Skin epidermis (tissue), 12 donors: ENCODE data around the gene KIAA1328.
"Not testable (repeated sequence)": the region's sequence is repeated elsewhere in the genome, so short reads cannot be mapped to it uniquely, and the experiment has no call there.

Experiments used
- H3K27ac ChIP-seq, 21 experiments: fragments of 200-600 bp; sonication (generic) in 11 of 21; one replicate each; pipeline ENCODE4 v1.5.0; 2020; ENCODE audit warnings: mild to moderate bottlenecking in 3 of 21, inconsistent platforms in 2 of 21, moderate library complexity in 2 of 21
- H3K4me3 ChIP-seq, 7 experiments: fragments of 200-600 bp; sonication (generic) in 2 of 7; one replicate each; pipeline ENCODE4 v1.5.0; 2020; ENCODE audit warnings: inconsistent platforms in 2 of 7, mild to moderate bottlenecking in 2 of 7, moderate library complexity in 1 of 7

KIAA1328 gene

GRCh38 chr18:37084912-37085311 lies 256.0 kb downstream of the KIAA1328 start:
- Histone ChIP-seq H3K27ac (no peak overlapping the region), H3K4me3 (no peak overlapping the region)

GRCh38 chr18:37085362-37085761 lies 256.4 kb downstream of the KIAA1328 start:
- Histone ChIP-seq H3K4me3 (no peak overlapping the region), H3K27ac (no peak overlapping the region)

- Histone ChIP-seq H3K27ac (no peak overlapping the region), H3K4me3 (no peak overlapping the region)
Measured at GRCh38 chr18:37107748-37108522, 279.0 kb downstream of the KIAA1328 start.

GRCh38 chr18:37122877-37123276 lies 293.9 kb downstream of the KIAA1328 start:
- H3K27ac ChIP-seq, result no peak overlapping the region
- no peak overlapping the region for H3K4me3 ChIP-seq

- Histone ChIP-seq H3K4me3 (no peak overlapping the region), H3K27ac (no peak overlapping the region)
Measured at GRCh38 chr18:37124516-37124915, 295.6 kb downstream of the KIAA1328 start.

GRCh38 chr18:37135177-37135576 lies 306.2 kb downstream of the KIAA1328 start:
- Histone ChIP-seq H3K4me3 (no peak overlapping the region), H3K27ac (no peak overlapping the region)

GRCh38 chr18:37138456-37138855 lies 309.5 kb downstream of the KIAA1328 start:
- no peak overlapping the region for H3K4me3 ChIP-seq
- no peak overlapping the region for H3K27ac ChIP-seq

- no peak overlapping the region for H3K4me3 ChIP-seq
- no peak overlapping the region for H3K27ac ChIP-seq
Measured at GRCh38 chr18:37139876-37140275, 310.9 kb downstream of the KIAA1328 start.

- Histone ChIP-seq H3K4me3 (no peak overlapping the region), H3K27ac (no peak overlapping the region)
Measured at GRCh38 chr18:37144921-37145320, 316.0 kb downstream of the KIAA1328 start.

- Histone ChIP-seq H3K4me3 (no peak overlapping the region), H3K27ac (no peak overlapping the region)
Measured at GRCh38 chr18:37156330-37156942, 327.5 kb downstream of the KIAA1328 start.

GRCh38 chr18:37160038-37160820 lies 331.3 kb downstream of the KIAA1328 start:
- no peak overlapping the region for H3K27ac ChIP-seq
- H3K4me3 ChIP-seq, result no peak overlapping the region

GRCh38 chr18:37161491-37161890 lies 332.6 kb downstream of the KIAA1328 start:
- Histone ChIP-seq H3K27ac (no peak overlapping the region), H3K4me3 (no peak overlapping the region)

GRCh38 chr18:37162551-37162950 lies 333.6 kb downstream of the KIAA1328 start:
- Histone ChIP-seq H3K4me3 (no peak overlapping the region), H3K27ac (no peak overlapping the region)

GRCh38 chr18:37163119-37163518 lies 334.2 kb downstream of the KIAA1328 start:
- Histone ChIP-seq H3K27ac (no peak overlapping the region), H3K4me3 (no peak overlapping the region)

- no peak overlapping the region for H3K27ac ChIP-seq
- H3K4me3 ChIP-seq, result no peak overlapping the region
Measured at GRCh38 chr18:37166491-37166890, 337.6 kb downstream of the KIAA1328 start.

- not testable (repeated sequence) for H3K4me3 ChIP-seq, H3K27ac ChIP-seq
Measured at GRCh38 chr18:37166966-37167365, 338.0 kb downstream of the KIAA1328 start.

GRCh38 chr18:37170984-37171383 lies 342.1 kb downstream of the KIAA1328 start:
- no peak overlapping the region for H3K4me3 ChIP-seq
- H3K27ac ChIP-seq, result no peak overlapping the region

- no peak overlapping the region for H3K4me3 ChIP-seq
- no peak overlapping the region for H3K27ac ChIP-seq
Measured at GRCh38 chr18:37173384-37173783, 344.5 kb downstream of the KIAA1328 start.

- no peak overlapping the region for H3K4me3 ChIP-seq
- no peak overlapping the region for H3K27ac ChIP-seq
Measured at GRCh38 chr18:37175727-37176620, 347.0 kb downstream of the KIAA1328 start.

GRCh38 chr18:37176621-37176934 lies 347.7 kb downstream of the KIAA1328 start:
- Histone ChIP-seq H3K27ac (no peak overlapping the region), H3K4me3 (no peak overlapping the region)
